GM13976 (cell line): ENCODE measurements around the gene TBC1D10B.

Experiments used
- DNase-seq: peaks from one replicate; pipeline ENCODE4 v3.0.0; 2012; ENCODE audit warnings: low spot score
- CTCF ChIP-seq: IDR thresholded peaks from 2 replicates; pipeline ENCODE4 v1.5.1; 2012; ENCODE audit warnings: borderline replicate concordance, mild to moderate bottlenecking; ENCODE audit not compliant: insufficient read depth; ENCODE audit errors: extremely low read depth, missing control alignments, control extremely low read depth
- in situ Hi-C: fragments of 300-500 bp; cut with MboI; formaldehyde crosslinking; loops from one replicate; pipeline ENCODE4 v1.12.0; 2022; ENCODE audit warnings: low sequenced_read_pairs, mixed read lengths, inconsistent platforms; ENCODE audit not compliant: unreplicated experiment

TBC1D10B gene

GRCh38 chr16:30414159-30414558 is 43.9 kb upstream of the TBC1D10B start:
- in situ Hi-C loops: loop anchor here (25.0 kb wide), 2 partner anchors 227 to 302 kb away; partner anchors contain the start of genes BOLA2B, CORO1A, GDPD3 and MAPK3
- DNase-seq: no peak

GRCh38 chr16:30413112-30413806 is 43.0 kb upstream of the TBC1D10B start:
- TF ChIP-seq CTCF: no peak
- in situ Hi-C loops: loop anchor here (25.0 kb wide), 2 partner anchors 226 to 301 kb away; partner anchors contain the start of genes BOLA2B, CORO1A, GDPD3 and MAPK3
- DNase-seq: no peak

More at GRCh38 chr16:30414159-30414558, 43.9 kb upstream of the TBC1D10B start:
- no peak for TF ChIP-seq CTCF

- peak; percentile 87 for DNase-seq
- in situ Hi-C loops: loop anchor here (25.0 kb wide), 2 partner anchors 222 to 297 kb away; partner anchors contain the start of genes BOLA2B, CORO1A, GDPD3 and MAPK3
- peak; percentile 93 for TF ChIP-seq CTCF
Observed at GRCh38 chr16:30409125-30410060, 39.1 kb upstream of the TBC1D10B start.

- no peak for TF ChIP-seq CTCF
- in situ Hi-C loops: loop anchor here (25.0 kb wide), 2 partner anchors 221 to 296 kb away; partner anchors contain the start of genes BOLA2B, CORO1A, GDPD3 and MAPK3
- DNase-seq: no peak
Observed at GRCh38 chr16:30407804-30408534, 37.7 kb upstream of the TBC1D10B start.

GRCh38 chr16:30407102-30407803 is 37.0 kb upstream of the TBC1D10B start, which contains the start of gene ZNF771:
Gene ZNF771, plus strand, starts transcription at chr16:30407606. Its CDS starts 448 bp downstream, at chr16:30408054.
- DNase-seq: peak; percentile 95
- no peak for TF ChIP-seq CTCF
- in situ Hi-C loops: loop anchor here (25.0 kb wide), 2 partner anchors 220 to 295 kb away; partner anchors contain the start of genes BOLA2B, CORO1A, GDPD3 and MAPK3
